ENCODE results near the gene ARPP21. TPM values are rescaled to one million over a fixed set of nuclear protein-coding genes. Genes with fewer than 3 reads are reported as not detected.
"Not testable (repeated sequence)": the region's sequence is repeated elsewhere in the genome, so short reads cannot be mapped to it uniquely, and the experiment has no call there.

ARPP21 gene
- total RNA-seq, 1 donor from 2014 or later = 3.5 TPM

DNA sequence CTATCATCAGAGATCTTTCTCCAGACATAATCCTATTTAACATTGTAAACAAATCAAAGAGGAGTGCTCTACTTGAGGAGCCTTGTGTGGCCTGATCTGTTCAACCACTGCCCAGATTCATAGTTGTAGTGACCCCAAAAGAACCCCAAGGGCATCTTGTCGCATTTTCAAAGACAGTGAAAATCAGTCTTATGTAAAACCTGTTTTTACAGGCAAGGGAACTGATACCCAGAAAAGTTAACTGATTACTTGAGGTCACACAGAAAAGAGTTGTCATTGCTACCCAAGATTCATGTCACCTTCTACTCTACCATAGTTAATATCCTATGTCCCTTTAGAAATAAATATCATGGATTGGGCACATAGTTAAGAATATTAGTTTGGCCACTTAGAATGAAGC lies 40.5 kb upstream of the ARPP21 start:
- DNase-seq (ENCODE audit: extremely low spot score, unreplicated experiment) = no peak
- TF ChIP-seq, protein P1, sequence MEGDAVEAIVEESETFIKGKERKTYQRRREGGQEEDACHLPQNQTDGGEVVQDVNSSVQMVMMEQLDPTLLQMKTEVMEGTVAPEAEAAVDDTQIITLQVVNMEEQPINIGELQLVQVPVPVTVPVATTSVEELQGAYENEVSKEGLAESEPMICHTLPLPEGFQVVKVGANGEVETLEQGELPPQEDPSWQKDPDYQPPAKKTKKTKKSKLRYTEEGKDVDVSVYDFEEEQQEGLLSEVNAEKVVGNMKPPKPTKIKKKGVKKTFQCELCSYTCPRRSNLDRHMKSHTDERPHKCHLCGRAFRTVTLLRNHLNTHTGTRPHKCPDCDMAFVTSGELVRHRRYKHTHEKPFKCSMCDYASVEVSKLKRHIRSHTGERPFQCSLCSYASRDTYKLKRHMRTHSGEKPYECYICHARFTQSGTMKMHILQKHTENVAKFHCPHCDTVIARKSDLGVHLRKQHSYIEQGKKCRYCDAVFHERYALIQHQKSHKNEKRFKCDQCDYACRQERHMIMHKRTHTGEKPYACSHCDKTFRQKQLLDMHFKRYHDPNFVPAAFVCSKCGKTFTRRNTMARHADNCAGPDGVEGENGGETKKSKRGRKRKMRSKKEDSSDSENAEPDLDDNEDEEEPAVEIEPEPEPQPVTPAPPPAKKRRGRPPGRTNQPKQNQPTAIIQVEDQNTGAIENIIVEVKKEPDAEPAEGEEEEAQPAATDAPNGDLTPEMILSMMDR (conservative IDR thresholded peaks at IDR 0.05) = no peak
- no peak overlapping the region for H3K27ac Mint-ChIP-seq
- no peaks in the 10 kb centered on the region for H3K9me3 Mint-ChIP-seq
- H3K4me3 Mint-ChIP-seq = no peak overlapping the region
- H3K4me1 Mint-ChIP-seq (ENCODE audit: unreplicated experiment) = no peaks in the 10 kb centered on the region
- no peaks in the 10 kb centered on the region for H3K36me3 Mint-ChIP-seq
- H3K27me3 Mint-ChIP-seq = peaks cover 6% of the 10 kb centered on the region

DNA sequence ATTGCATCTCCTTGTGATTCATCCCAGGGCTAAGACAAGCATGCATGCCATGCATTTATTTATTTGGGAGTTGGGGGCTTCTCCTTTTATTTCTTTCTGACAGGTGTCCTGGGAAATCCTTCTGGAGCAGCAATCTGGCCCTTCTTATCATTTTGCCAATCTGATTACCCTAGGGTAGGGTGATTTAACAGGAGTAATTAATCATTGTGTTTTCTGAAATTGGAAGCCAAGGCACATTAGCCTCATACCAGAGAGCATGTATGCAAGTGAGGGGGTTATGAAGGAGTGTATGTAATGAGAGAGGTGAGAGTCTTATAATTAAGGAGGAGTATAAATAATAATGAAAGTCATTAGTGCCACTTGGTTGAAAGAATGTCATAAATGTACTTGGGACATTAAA lies 37.4 kb upstream of the ARPP21 start:
- Mint-ChIP-seq H3K4me1 (ENCODE audit: unreplicated experiment) (no peaks in the 10 kb centered on the region), H3K9me3 (peaks cover 6% of the 10 kb centered on the region), H3K27ac (no peak overlapping the region), H3K27me3 (peaks cover 6% of the 10 kb centered on the region), H3K4me3 (no peak overlapping the region), H3K36me3 (no peaks in the 10 kb centered on the region)
- no peak for DNase-seq (ENCODE audit: extremely low spot score, unreplicated experiment)
- TF ChIP-seq, protein P1 (conservative IDR thresholded peaks at IDR 0.05) = no peak

DNA sequence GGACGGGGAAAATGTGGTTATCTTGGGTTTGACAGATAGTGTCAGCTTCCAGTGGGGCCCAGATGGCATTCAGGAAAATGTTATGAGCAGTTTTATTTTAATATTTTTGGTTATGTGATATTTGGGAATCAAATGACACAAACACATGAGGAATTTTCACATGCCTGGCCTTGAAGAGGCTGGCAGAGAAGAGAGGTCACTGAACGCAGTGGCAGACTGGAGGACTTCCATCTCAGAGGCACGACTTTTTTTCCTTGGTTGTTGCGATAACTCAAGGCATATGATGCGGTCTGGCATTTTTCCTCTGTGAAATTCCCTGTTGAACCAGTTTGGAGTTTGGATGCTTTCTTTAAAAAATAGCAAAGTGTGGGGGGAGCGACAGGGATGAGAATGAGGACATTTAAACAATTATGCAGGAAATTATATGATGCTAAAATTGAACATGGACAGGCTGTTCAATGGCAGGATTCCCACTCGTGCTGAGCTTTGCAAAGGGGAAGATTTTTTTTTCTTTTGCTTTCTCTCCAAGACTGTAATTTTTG lies 36.9 kb upstream of the ARPP21 start:
- TF ChIP-seq, protein P1 (conservative IDR thresholded peaks at IDR 0.05) = no peak
- no peaks in the 10 kb centered on the region for H3K36me3 Mint-ChIP-seq
- no peak overlapping the region for H3K27ac Mint-ChIP-seq
- peaks cover 6% of the 10 kb centered on the region for H3K9me3 Mint-ChIP-seq
- peaks cover 6% of the 10 kb centered on the region for H3K27me3 Mint-ChIP-seq
- no peak overlapping the region for H3K4me3 Mint-ChIP-seq
- no peak for DNase-seq (ENCODE audit: extremely low spot score, unreplicated experiment)
- no peaks in the 10 kb centered on the region for H3K4me1 Mint-ChIP-seq (ENCODE audit: unreplicated experiment)

DNA sequence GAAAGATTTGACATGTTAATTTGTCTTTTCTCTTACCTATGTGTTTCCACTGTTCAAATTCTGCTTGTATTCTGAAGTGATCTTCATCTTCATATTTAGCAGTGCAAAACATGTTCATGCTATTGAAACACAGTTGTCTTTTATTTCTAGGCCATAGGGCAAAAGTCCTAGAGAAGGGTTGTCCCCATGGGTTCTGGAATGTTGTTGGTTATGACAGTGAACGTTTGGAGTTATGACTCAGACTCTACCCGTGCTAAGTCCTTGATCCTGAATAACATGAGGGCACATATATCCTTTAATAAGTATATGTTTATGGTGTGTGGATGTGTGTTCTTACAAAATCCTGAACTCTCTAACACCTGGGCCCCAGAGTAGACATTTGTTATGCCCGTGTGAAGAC lies 23.0 kb upstream of the ARPP21 start:
- no peak for DNase-seq (ENCODE audit: extremely low spot score, unreplicated experiment)
- Mint-ChIP-seq H3K36me3 (no peaks in the 10 kb centered on the region), H3K27ac (no peak overlapping the region), H3K4me1 (ENCODE audit: unreplicated experiment) (no peaks in the 10 kb centered on the region), H3K4me3 (no peak overlapping the region), H3K27me3 (no peaks in the 10 kb centered on the region), H3K9me3 (no peaks in the 10 kb centered on the region)
- TF ChIP-seq, protein P1 (conservative IDR thresholded peaks at IDR 0.05) = no peak

DNA sequence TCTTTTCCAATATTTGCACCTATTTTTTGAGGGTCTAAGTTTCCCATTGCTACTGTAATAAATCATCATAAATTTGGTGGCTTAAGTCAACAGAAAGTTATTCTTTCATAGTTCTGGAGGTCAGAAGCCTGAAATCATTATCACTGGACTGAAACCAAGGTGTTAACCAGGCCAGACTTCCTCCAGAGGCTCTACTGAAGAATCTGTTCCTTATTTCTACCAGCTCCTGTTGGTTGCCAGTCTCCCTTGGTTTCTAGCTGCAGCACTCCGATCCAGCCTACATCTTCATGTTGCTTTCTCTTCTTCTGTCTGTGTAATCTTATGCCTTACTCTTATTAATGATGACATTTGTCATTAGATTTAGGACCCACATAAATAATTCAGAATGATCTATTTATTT lies 22.0 kb upstream of the ARPP21 start:
- TF ChIP-seq, protein P1 (conservative IDR thresholded peaks at IDR 0.05) = no peak
- DNase-seq (ENCODE audit: extremely low spot score, unreplicated experiment) = no peak
- Mint-ChIP-seq H3K36me3 (no peaks in the 10 kb centered on the region), H3K27me3 (no peaks in the 10 kb centered on the region), H3K4me3 (no peak overlapping the region), H3K4me1 (ENCODE audit: unreplicated experiment) (no peaks in the 10 kb centered on the region), H3K9me3 (no peaks in the 10 kb centered on the region), H3K27ac (no peak overlapping the region)

DNA sequence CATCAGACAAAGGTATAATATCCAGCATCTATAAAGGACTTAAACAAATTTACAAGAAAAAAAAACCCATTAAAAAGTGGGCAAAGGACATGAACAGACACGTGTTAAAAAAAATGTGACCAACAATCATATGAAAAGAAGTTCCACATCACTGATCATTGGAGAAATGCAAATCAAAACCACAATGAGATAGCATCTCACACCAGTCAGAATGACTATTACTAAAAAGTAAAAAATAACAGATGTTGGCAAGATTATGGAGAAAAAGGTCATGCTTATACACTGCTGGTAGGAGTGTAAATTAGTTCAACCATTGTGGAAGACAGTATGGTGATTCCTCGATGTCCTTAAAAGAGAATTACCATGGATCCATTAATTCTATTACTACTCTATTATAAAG lies 19.1 kb upstream of the ARPP21 start:
- H3K9me3 Mint-ChIP-seq; DNase-seq (ENCODE audit: extremely low spot score, unreplicated experiment); H3K4me1 Mint-ChIP-seq (ENCODE audit: unreplicated experiment); H3K27me3 Mint-ChIP-seq; H3K36me3 Mint-ChIP-seq; H3K4me3 Mint-ChIP-seq; H3K27ac Mint-ChIP-seq: not testable (repeated sequence)

Measured in type B pancreatic cell (in vitro differentiated cells).